Astrocyte of the cerebellum (primary cell): Measurements from ENCODE around the gene KIAA1671.
"Not testable (repeated sequence)": the region's sequence is repeated elsewhere in the genome, so short reads cannot be mapped to it uniquely, and the experiment has no call there.

Source experiments
- DNase-seq: peaks from one replicate; pipeline ENCODE4 v3.0.0-alpha.2; 2011; ENCODE audit warnings: low read depth
- H3K4me3 ChIP-seq: 2 replicates; pipeline ENCODE4 v1.5.1; 2011; ENCODE audit warnings: mild to moderate bottlenecking, low read depth, low read length, moderate library complexity
- in situ Hi-C: cut with HindIII; loops from 2 replicates; pipeline ENCODE4 v1.10.0; 2017; ENCODE audit warnings: low sequenced_read_pairs
- TF ChIP-seq, protein P1 (sequence below): IDR thresholded peaks from 2 replicates; pipeline ENCODE4 v1.5.1; 2012; ENCODE audit warnings: low read length, low read depth, moderate library complexity, mild to moderate bottlenecking; ENCODE audit errors: missing control alignments

The KIAA1671 gene

DNA sequence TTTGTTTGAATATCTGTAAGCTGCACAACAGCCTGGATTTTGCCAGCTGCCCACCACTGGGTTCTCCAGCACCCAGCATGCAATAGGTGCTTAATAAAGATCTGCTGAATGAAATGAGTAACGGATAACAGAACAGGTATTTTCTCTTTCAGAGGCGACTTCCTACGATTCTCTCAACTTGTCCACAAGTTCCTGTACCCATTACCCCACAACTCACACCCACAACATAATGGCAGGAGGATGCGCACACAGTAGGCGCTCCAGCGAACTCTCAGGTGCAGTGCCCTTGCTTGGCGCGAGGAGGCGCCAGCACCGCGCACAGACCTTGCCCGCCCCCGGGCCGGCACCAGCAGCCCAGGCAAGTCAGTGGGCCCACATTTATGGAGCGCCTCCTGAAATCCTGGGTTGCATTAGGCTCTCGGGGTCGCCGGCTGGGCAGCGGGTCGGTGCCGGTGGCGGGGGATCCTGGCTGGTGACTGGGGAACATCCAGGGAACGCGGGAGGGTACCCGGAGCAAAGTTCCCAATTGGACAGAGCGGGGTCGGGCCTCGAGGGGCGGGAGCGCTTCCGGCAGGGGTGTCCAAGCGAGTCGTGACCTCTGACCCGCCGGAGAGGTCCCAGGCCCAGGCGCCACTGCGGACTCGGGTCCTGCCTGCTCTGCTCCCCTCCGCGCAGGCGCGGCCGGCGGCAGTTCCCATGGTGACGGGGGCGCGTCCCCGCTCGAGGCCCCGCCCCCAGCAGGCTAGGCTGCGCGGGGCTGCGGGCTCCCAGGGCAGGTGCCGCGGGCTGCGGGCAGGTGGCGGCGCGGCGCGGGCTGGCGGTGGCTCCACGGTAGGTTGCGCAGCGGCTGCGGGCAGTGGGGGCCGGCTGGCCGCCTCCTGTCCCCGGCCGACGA is at the start of gene KIAA1671:
TSS of gene KIAA1671 (plus strand) at position 775 of the 895 bp plus-strand sequence. CDS start 75,284 bp downstream, outside the sequence.
- in situ Hi-C loops: loop anchor here (5.0 kb wide), 1 partner anchor 85 kb away; no protein-coding TSS in a partner anchor
- TF ChIP-seq, protein P1, sequence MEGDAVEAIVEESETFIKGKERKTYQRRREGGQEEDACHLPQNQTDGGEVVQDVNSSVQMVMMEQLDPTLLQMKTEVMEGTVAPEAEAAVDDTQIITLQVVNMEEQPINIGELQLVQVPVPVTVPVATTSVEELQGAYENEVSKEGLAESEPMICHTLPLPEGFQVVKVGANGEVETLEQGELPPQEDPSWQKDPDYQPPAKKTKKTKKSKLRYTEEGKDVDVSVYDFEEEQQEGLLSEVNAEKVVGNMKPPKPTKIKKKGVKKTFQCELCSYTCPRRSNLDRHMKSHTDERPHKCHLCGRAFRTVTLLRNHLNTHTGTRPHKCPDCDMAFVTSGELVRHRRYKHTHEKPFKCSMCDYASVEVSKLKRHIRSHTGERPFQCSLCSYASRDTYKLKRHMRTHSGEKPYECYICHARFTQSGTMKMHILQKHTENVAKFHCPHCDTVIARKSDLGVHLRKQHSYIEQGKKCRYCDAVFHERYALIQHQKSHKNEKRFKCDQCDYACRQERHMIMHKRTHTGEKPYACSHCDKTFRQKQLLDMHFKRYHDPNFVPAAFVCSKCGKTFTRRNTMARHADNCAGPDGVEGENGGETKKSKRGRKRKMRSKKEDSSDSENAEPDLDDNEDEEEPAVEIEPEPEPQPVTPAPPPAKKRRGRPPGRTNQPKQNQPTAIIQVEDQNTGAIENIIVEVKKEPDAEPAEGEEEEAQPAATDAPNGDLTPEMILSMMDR: peak; percentile 98
- DNase-seq: no peak
- H3K4me3 ChIP-seq: peak within 1 kb of the TSS; percentile 57

GRCh38 chr22:24905909-24906308 is 46.6 kb upstream of the KIAA1671 start:
- TF ChIP-seq, protein P1: no peak
- no peak for DNase-seq
- in situ Hi-C loops: no loop called here
- H3K4me3 ChIP-seq: no peak overlapping the region

- DNase-seq, H3K4me3 ChIP-seq, in situ Hi-C loops: not testable (repeated sequence)
Observed at GRCh38 chr22:24907101-24907500, 45.4 kb upstream of the KIAA1671 start.

DNA sequence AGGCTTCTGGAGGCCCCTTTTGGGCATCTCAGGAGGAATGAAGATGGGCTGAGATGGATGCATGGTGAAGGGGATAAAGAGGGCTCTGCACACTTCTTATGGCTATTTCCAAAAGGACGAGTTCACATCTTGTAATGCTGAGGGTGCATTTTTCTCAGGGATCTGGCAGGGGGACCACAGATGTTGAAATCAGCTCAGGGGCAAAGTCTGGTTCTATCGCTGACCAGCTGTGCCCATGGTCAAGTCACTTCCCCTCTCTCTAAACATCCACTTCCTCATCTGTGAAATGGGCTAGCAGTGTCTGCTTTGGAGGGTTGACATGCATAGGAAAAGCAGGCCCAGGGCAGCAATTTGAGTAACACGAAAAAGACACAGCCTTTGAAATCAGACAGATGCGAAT is 32.5 kb upstream of the KIAA1671 start:
- no peak overlapping the region for H3K4me3 ChIP-seq
- DNase-seq: no peak
- TF ChIP-seq, protein P1: no peak
- in situ Hi-C loops: no loop called here

DNA sequence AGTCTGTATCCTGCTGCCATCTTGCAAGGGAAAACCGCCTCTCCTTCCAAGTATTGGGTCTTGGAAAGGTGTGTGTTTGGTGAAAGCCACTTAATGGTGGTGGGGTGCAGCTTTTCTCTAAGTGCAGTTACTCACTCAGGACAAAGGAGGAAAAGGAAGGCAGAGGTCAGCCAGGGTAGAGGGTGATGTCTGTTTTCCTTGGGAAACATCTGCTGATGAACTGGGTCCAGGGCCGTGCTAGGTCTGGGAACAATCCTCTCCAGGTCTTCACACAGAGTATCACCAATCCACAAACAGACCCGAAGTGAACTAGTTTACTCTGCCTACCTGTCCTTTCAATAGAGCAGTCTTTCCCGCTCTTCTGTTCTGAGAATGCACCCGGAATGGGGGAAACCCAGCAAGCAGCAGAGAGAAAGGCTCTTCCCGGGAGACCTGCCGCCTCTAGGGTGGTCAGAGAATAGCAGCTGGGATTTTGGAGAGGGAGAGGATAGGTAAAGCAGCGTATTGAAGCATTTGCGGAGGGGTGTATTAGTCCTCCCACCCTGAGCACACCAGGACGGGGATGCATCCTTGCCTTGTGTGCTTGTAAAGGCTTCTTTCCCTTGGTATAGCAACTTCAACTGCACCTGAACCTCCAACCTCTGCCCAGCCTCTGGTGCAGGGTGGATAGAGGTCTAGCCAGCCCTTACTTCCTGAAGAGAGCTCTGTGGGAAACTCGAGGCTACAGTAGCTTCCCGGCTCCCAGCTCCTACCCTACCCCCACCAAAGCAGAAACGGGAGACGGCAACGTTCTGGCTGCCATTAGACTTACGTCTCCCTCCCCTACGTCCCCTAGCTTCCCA is 26.7 kb upstream of the KIAA1671 start:
- no peak for DNase-seq
- H3K4me3 ChIP-seq: no peak overlapping the region
- in situ Hi-C loops: no loop called here
- TF ChIP-seq, protein P1: no peak

- no peak overlapping the region for H3K4me3 ChIP-seq
- DNase-seq: no peak
- TF ChIP-seq, protein P1: no peak
- in situ Hi-C loops: no loop called here
Observed at GRCh38 chr22:24926428-24926725, 26.1 kb upstream of the KIAA1671 start.
